Endodermal cell (in vitro differentiated cells): Measurements from ENCODE around the gene CHST11. TPM values are rescaled to one million over a fixed set of nuclear protein-coding genes. Genes with fewer than 3 reads are reported as not detected.

ENCODE experiments used
- DNase-seq: peaks from one replicate; pipeline ENCODE4 v3.0.0-alpha.2; 2017
- H3K27ac ChIP-seq: 2 replicates; pipeline ENCODE4 v1.5.1; 2013; ENCODE audit warnings: mild to moderate bottlenecking, low read depth, low read length, moderate library complexity
- H3K27me3 ChIP-seq: 2 replicates; pipeline ENCODE4 v1.6.1; 2013; ENCODE audit warnings: mild to moderate bottlenecking, low read length, moderate library complexity; ENCODE audit not compliant: insufficient read depth, control insufficient read depth, poor library complexity, severe bottlenecking
- H3K36me3 ChIP-seq: 2 replicates; pipeline ENCODE4 v1.7.0; 2013; ENCODE audit warnings: mild to moderate bottlenecking, low read length, moderate library complexity; ENCODE audit not compliant: control insufficient read depth, insufficient read depth
- H3K4me1 ChIP-seq: one replicate; pipeline ENCODE4 v1.7.0; 2013; ENCODE audit warnings: low read length; ENCODE audit not compliant: control insufficient read depth, insufficient read depth
- H3K4me3 ChIP-seq: 2 replicates; pipeline ENCODE4 v1.5.1; 2013; ENCODE audit warnings: mild to moderate bottlenecking, low read length, moderate library complexity
- H3K9ac ChIP-seq: 2 replicates; pipeline ENCODE4 v1.6.1; 2013; ENCODE audit warnings: mild to moderate bottlenecking, low read length, moderate library complexity; ENCODE audit not compliant: poor library complexity, severe bottlenecking; ENCODE audit errors: extremely low read depth
- H3K9me3 ChIP-seq: 2 replicates; pipeline ENCODE4 v1.6.1; 2013; ENCODE audit warnings: mild to moderate bottlenecking, low read length, moderate library complexity; ENCODE audit not compliant: control insufficient read depth
- H3K27ac Mint-ChIP-seq: 2 replicates; pipeline ENCODE4 v1.8.0; 2020; ENCODE audit warnings: mixed read lengths
- H3K27me3 Mint-ChIP-seq: 2 replicates; pipeline ENCODE4 v1.8.0; 2021; ENCODE audit warnings: mild to moderate bottlenecking, mixed read lengths; ENCODE audit not compliant: insufficient read depth
- H3K36me3 Mint-ChIP-seq: 2 replicates; pipeline ENCODE4 v1.8.0; 2020; ENCODE audit warnings: low read depth, mixed read lengths
- H3K4me1 Mint-ChIP-seq: 2 replicates; pipeline ENCODE4 v1.8.0; 2020; ENCODE audit warnings: mixed read lengths
- H3K4me3 Mint-ChIP-seq: 2 replicates; pipeline ENCODE4 v1.8.0; 2020; ENCODE audit warnings: mild to moderate bottlenecking, moderate library complexity, mixed read lengths
- H3K9me3 Mint-ChIP-seq: 2 replicates; pipeline ENCODE4 v1.8.0; 2020; ENCODE audit warnings: mild to moderate bottlenecking, mixed read lengths
- CTCF ChIP-seq: fragments of 200-600 bp; sonication (generic); conservative IDR thresholded peaks from 2 replicates; pipeline ENCODE4 v1.5.0; 2021; ENCODE audit warnings: antibody characterized with exemption, mild to moderate bottlenecking
- WGBS, 2 experiments: methylation state at CpG; one replicate each; pipeline versions ENCODE4 v1.1.5 to v1.1.7; 2013; ENCODE audit warnings: missing lambda C conversion rate in 2 of 2, mixed read lengths in 1 of 2; ENCODE audit not compliant: insufficient coverage in 1 of 2, insufficient read length in 1 of 2; 5-methylcytosine and 5-hydroxymethylcytosine counted together
- microRNA-seq: library from miRNA; unstranded; fragments of <30 nt; microRNA quantifications from one replicate; pipeline ENCODE4 v1.2.0, GENCODE V29; 2020; ENCODE audit warnings: borderline microRNAs expressed
- total RNA-seq, 2 donors: library from RNA; stranded (reverse); fragmentation: NEBNext Ultra II Directional in 1 of 2; extraction: Animal tissue kit (Norgen Biotek cat#: 25700) in 1 of 2; gene quantifications; 2 replicates in 1 of 2; 3 replicates in 1 of 2; pipeline ENCODE4 v1.2.1, GENCODE V29; 2021

Gene CHST11
- total RNA-seq, 2 donors from 2014 or later, result 30.7 to 36.2 TPM

GRCh38 chr12:104809706-104810385, 353.1 kb downstream of the CHST11 start:
- Histone ChIP-seq H3K4me3 (no peak overlapping the region), H3K27ac (no peak overlapping the region), H3K9me3 (no peaks in the 10 kb centered on the region), H3K36me3 (no peaks in the 10 kb centered on the region), H3K4me1 (no peaks in the 10 kb centered on the region), H3K9ac (no peak overlapping the region), H3K27me3 (no peaks in the 10 kb centered on the region)
- TF ChIP-seq CTCF, result no peak
- H3K4me3 Mint-ChIP-seq, result no peak overlapping the region
- no peaks in the 10 kb centered on the region for H3K4me1 Mint-ChIP-seq
- H3K9me3 Mint-ChIP-seq, result peaks cover 2% of the 10 kb centered on the region
- 68 to 100% methylated on average over 3 to 4 of the region's 4 CpGs for WGBS, 2 experiments
- no peaks in the 10 kb centered on the region for H3K36me3 Mint-ChIP-seq
- H3K27me3 Mint-ChIP-seq, result no peaks in the 10 kb centered on the region
- DNase-seq, result no peak
- H3K27ac Mint-ChIP-seq, result no peak overlapping the region

Small RNAs within 50 kb of the gene (microRNA-seq; reads per million reads assigned to microRNA genes)
- not detected for gene MIR3922

Other genes with a start within 250 kb of the CHST11 start
- 100 to 1,000 TPM in 1 of 2 donors, 10 to 100 TPM in 1; 83.4 to 144 TPM for gene TXNRD1, start 241.2 kb upstream of the CHST11 start, total RNA-seq
- gene EID3, start 153.2 kb upstream of the CHST11 start, total RNA-seq, result 1 to 10 TPM; 3.7 to 4.6 TPM